Fibroblast of gingiva (primary cell): ENCODE data around the gene ADAMTS9.
A peak's percentile ranks its signal among the peaks of the same experiment; 100 is the strongest.
"Not testable (repeated sequence)": the region's sequence is repeated elsewhere in the genome, so short reads cannot be mapped to it uniquely, and the experiment has no call there.

Experiments used
- DNase-seq: peaks from one replicate; pipeline ENCODE4 v3.0.0-alpha.2; 2011; ENCODE audit warnings: low read depth

The ADAMTS9 gene

GRCh38 chr3:64575211-64575844 is 112.5 kb downstream of the ADAMTS9 start:
- DNase-seq = no peak

DNA sequence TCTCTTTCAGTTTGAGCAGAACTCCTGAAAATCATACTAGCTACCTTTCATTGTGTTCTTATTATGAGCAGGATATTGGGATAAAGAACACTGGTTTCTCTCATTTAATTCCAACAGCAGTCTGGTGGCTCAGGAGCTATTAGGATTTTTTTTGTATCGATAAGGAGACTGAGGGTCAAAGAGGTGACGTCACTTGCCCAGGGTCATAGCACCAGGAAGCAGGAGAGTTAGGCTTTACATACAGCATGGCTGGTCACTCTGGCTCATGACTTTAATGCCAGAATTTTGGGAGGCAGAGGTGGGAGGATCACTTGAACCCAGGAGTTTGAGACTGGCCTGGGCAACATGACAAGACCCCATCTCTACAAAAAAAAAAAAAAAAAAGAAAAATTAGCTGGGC is 113.6 kb downstream of the ADAMTS9 start:
- DNase-seq = no peak

GRCh38 chr3:64571982-64572381 is 115.8 kb downstream of the ADAMTS9 start:
- DNase-seq = no peak

DNA sequence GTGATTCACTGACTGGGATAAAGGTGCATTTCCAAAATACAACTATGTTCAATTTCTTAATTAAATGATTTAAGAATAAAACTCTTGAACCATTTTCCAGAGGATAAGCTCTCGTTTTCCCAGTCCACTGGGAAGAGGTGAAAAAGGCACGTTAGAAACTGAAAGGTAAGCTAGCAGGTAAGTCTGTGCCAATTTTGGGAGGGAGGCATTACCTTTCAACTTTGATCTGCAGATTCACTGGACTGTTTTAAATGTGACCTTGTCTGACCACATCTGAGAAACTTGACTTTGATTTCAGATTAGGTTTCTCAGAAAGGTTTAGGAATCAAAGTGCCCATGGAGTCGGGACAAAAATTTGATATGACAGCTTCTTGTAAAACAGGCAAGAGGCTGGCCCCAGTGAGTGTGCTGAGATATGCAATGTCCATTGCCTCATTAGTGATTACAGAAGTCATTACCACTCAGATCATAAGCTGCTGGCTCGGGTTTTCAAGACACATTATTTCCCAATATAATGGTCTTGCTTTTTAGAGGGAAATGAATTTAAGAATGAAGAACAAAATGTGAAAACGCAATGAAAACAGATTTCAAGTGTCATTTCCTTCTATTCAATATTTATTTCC is 118.8 kb downstream of the ADAMTS9 start:
- DNase-seq = no peak

DNA sequence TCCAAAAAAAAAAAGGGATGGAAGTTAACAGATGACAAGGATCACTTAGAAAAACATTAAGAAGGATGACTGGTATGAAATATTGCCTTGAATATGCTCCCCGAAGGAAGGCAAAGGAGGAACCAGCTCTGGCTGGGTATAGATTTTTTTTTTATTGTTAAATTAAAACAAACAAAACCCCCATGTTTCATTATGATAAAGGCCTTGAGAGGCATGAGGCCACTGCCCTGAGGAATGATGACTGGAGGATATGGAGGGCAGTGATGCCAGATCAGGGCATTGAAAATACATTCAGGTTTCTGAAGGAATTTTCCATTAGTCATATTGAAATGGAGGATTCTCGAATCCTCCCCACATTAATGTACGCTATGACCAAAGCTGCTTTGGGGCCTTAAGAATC is 120.9 kb downstream of the ADAMTS9 start:
- DNase-seq = no peak

GRCh38 chr3:64563751-64564150 is 124.0 kb downstream of the ADAMTS9 start:
- no peak for DNase-seq

GRCh38 chr3:64561868-64562267 is 125.9 kb downstream of the ADAMTS9 start:
- DNase-seq = no peak

- no peak for DNase-seq
Observed at GRCh38 chr3:64561325-64561843, 126.4 kb downstream of the ADAMTS9 start.

DNA sequence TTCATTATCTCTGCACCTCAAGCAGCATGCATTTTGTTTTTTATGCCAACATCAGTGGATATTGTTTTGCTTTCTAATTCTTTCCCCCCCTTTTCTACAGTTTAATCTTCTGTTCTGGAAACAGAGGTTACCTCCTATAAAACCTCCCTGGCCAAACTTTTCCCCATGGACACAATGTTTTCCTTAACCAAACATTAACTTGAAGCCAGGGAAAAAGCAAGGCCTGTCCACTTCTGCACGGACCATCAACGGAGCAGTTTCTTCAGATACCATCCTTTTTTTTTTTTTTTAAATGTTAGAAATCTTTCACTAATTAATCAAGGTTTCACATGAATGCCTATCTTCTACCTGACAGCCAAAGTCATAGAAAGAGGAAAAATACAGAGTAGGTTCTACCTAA is 127.0 kb downstream of the ADAMTS9 start:
- DNase-seq = no peak

DNA sequence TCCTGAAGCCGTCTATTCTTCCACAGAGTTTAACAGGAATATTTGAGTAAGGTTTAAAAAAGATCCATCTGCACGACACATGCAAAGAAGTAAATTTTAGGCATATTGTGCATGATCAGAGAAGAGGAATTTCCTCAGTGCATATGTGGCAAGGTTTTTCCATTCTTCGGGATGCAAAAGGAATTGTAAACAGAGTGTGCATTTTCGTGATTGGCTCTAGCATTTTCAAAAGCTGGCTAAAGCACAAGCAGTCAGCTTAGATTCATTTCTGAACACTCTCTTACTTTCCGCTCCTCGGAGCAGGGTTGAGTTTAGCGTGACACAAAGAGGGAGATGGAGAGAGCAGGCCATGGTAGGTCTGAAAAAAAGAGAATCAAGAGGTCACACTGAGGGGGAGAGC is 128.2 kb downstream of the ADAMTS9 start:
- DNase-seq = peak; percentile 19

DNA sequence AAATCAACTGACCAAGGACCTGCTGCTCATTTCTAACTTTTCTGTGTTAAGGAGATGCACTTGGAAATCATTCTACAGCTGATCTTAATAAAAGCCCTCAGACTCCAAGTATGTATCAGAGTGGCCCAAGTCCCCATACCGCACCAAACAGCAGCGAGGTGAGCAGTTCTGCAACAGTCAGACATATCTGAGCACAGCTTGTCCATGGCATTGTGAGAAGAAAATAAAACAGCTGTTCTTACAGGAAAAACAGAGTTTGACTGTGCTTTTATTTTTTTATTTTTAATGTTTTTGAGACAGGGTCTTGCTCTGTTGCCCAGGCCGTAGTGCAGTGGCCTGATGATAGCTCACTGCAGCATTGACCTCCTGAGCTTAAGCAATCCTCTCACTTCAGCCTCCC is 131.8 kb downstream of the ADAMTS9 start:
- no peak for DNase-seq

- no peak for DNase-seq
Observed at GRCh38 chr3:64555351-64555750, 132.4 kb downstream of the ADAMTS9 start.

GRCh38 chr3:64554096-64554920 is 133.5 kb downstream of the ADAMTS9 start:
- peak; percentile 31 for DNase-seq

- DNase-seq = no peak
Observed at GRCh38 chr3:64552966-64553365, 134.8 kb downstream of the ADAMTS9 start.

DNA sequence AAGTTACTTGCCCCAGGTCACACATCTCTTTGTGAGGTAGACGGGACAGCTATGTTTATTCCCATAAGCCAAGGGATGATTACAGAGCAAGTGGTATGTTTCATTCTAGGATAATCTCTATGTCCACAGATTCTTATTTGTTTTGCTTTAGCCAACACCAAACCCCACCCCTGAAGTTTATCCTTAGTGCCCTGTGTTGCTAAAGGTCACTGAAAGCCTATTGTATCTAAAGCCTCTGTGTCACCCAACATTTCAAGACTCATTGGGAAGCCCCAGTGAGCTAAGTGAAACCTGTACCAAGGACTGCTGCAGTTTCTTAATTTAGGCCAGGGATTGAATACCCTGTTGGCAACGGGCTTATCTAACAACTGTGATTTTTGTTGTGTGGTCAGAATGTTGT is 135.6 kb downstream of the ADAMTS9 start:
- no peak for DNase-seq

GRCh38 chr3:64551697-64552096 is 136.1 kb downstream of the ADAMTS9 start:
- no peak for DNase-seq

DNA sequence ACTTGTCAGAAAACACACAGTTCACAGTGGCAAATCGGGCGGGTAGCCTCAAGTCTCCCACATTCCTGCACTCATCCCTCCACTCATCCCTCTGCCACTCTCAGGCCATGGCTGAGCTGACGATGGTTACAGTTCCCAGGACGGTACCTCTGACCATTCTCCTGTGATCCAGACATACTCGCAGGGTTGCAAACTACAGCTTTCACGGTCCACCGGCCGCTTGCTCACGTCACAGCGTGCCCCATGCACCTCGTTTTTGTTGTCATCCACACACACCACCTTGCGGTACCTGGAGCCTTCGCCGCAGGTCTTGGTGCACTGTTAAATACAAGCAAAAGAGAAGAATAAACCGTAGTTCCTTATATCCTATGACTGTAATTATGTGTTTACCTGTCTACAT is 137.1 kb downstream of the ADAMTS9 start:
- DNase-seq = no peak

DNA sequence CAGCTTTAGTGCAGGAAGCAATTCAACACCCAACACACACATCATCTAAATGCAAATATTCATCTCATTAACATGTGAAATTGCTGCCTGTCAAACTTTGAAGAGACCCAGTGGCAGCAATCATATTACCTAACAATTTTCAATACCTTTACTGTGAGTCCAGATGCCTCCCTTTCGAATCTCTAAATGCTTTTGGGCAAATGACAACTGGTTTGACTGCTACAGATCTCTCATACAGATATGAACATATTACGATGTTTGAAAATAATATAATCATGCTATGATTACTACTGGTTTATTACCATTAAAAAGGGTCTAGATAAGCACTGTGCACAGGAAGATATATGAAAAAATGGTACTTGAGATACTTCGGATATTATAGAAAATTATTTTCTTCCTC is 137.9 kb downstream of the ADAMTS9 start:
- no peak for DNase-seq

DNA sequence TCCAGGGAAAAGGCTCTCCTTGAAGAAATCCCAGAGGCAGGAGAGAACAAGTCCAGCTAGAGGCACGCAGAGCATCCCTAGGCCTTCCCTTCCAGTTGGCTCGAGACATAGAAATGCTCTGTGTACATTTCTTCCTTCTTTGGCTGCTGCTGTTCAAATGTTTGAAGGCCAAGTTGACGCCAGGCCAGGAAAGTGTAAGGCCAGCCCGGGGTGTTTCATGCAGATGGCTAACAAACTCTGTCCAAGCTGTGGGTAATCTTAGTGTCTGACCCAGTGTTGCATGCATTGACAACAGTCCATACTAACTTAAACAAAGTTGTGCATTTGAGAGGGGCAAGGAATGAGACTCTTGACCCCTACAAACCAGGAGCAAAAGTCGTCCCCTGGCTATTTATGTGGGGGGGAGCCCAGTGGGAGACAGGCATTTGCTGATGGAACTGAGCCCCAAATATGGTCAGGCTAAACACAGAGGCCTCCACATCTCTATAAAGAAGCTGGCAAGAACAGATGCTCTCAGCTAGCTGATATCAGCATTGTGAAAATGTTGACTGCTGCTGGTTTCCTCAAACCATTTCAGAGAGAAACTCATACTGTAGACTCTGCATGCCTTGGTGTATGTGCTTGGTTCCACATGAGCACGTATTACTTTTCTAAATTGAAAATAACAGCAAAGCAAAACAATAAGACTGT is 139.5 kb downstream of the ADAMTS9 start:
- DNase-seq = peak; percentile 97

DNA sequence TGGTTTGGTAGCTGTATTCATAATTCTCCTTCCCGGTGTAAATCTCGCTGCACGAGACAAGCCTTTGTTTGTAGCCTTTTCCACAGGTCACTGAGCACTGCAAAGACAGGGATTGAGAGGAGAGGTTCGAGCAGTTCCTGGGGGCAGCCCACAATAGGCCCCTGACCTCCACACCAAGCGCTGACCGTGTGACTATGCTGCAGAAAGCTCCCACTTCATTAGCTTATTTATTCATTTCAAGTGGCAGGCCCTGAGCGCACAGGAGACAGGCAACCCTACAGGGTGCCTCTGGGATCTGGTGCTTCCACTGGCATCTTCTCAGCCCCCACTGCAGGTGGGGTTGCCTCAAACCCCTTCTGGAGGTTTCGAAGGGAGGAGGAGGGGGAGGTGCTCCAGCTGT is 140.9 kb downstream of the ADAMTS9 start:
- no peak for DNase-seq

DNA sequence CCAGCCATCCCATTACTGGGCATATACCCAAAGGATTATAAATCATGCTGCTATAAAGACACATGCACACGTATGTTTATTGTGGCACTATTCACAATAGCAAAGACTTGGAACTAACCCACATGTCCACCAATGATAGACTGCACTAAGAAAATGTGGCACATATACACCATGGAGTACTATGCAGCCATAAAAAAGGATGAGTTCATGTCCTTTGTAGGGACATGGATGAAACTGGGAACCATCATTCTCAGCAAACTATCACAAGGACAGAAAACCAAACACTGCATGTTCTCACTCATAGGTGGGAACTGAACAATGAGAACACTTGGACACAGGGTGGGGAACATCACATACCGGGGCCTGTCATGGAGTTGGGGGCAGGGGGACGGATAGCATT is 142.6 kb downstream of the ADAMTS9 start:
- DNase-seq = not testable (repeated sequence)

DNA sequence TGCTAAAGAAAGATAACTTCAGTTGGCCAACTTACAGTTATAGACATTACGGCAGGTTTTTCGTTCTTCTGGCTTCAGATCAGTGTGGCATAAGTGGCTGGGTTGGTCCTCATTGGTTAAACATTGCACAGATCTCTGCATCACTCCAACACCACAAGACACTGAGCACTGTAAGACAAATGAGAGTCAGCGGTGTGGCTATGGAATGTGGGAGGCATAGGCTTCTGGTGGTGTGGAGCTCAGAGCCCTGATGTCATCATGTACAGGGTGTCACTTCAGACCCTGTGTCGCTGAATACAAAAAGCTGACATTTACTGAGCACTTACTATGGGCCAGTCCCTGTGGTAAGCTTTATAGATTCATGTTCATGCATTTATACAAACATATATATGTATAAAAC is 146.0 kb downstream of the ADAMTS9 start:
- DNase-seq = no peak
